T-cell (primary cell): ENCODE data around the gene LRFN2. TPM values are rescaled to one million over a fixed set of nuclear protein-coding genes. Genes with fewer than 3 reads are reported as not detected.

Experiments used
- ATAC-seq, 4 experiments: fragments of 200-7000 bp in 3 of 4; fragments of 150-1000 bp in 1 of 4; cut with Tn5 transposase; replicated peaks in 1 of 4; 1 replicate in 3 of 4; 2 replicates in 1 of 4; pipeline ENCODE4 v1.10.0; 2021; ENCODE audit warnings: moderate library complexity in 3 of 4, mild to moderate bottlenecking in 2 of 4, moderate number of reproducible peaks in 1 of 4
- CTCF ChIA-PET, 2 donors: fragments of 300-600 bp; sonication (Branson Sonifier 250); formaldehyde crosslinking; loops; one replicate each; lab custom pipeline; 2022; ENCODE audit warnings: antibody characterized with exemption in 2 of 2; lab: Charles Lee
- POLR2A ChIA-PET, 2 donors: fragments of 300-600 bp; sonication (Branson Sonifier 250); formaldehyde crosslinking; loops; one replicate each; lab custom pipeline; 2022; ENCODE audit warnings: antibody characterized with exemption in 2 of 2; lab: Charles Lee
- DNase-seq, 35 experiments: peaks; one replicate each; pipeline versions ENCODE4 v3.0.0 to v3.0.0-alpha.2; 2013 to 2023
- H3K27ac ChIP-seq: one replicate; pipeline ENCODE4 v1.5.1; 2013; ENCODE audit warnings: low read length
- H3K27me3 ChIP-seq, 2 experiments: replicated peaks in 1 of 2; 1 replicate in 1 of 2; 2 replicates in 1 of 2; pipeline versions ENCODE4 v1.6.1 to v1.7.0; 2013; ENCODE audit warnings: low read length in 1 of 2, mixed read lengths in 1 of 2; ENCODE audit not compliant: control insufficient read depth in 2 of 2, insufficient read depth in 2 of 2; ENCODE audit errors: extremely low read depth in 1 of 2
- H3K36me3 ChIP-seq, 2 donors: 1 replicate in 1 of 2; 2 replicates in 1 of 2; pipeline versions ENCODE4 v1.6.1 to v1.7.0; 2013; ENCODE audit warnings: low read length in 1 of 2; ENCODE audit not compliant: control insufficient read depth in 2 of 2, insufficient read depth in 1 of 2; ENCODE audit errors: extremely low read depth in 1 of 2
- H3K4me1 ChIP-seq, 2 experiments: 1 replicate in 1 of 2; 2 replicates in 1 of 2; pipeline versions ENCODE4 v1.6.1 to v1.7.0; 2013; ENCODE audit warnings: low read length in 2 of 2, mixed read lengths in 1 of 2; ENCODE audit not compliant: insufficient read depth in 2 of 2, control insufficient read depth in 1 of 2; ENCODE audit errors: extremely low read depth in 1 of 2
- H3K4me3 ChIP-seq, 2 donors: 1 replicate in 1 of 2; 2 replicates in 1 of 2; pipeline versions ENCODE4 v1.5.1 to v1.7.0; 2013; ENCODE audit warnings: mild to moderate bottlenecking in 2 of 2, low read length in 1 of 2, moderate library complexity in 1 of 2; ENCODE audit not compliant: control insufficient read depth in 1 of 2; ENCODE audit errors: extremely low read depth in 1 of 2
- H3K9me3 ChIP-seq: 2 replicates; pipeline ENCODE4 v1.7.0; 2013
- H3K27ac Mint-ChIP-seq, 2 donors: one replicate each; pipeline ENCODE4 v1.8.0; 2020 to 2021; ENCODE audit warnings: mild to moderate bottlenecking in 2 of 2, mixed read lengths in 2 of 2
- H3K27me3 Mint-ChIP-seq, 2 donors: one replicate each; pipeline ENCODE4 v1.8.0; 2021 to 2022; ENCODE audit warnings: mixed read lengths in 2 of 2
- H3K36me3 Mint-ChIP-seq: one replicate; pipeline ENCODE4 v1.8.0; 2021; ENCODE audit warnings: mixed read lengths
- H3K4me1 Mint-ChIP-seq, 3 donors: one replicate each; pipeline ENCODE4 v1.8.0; 2020 to 2022; ENCODE audit warnings: mixed read lengths in 3 of 3, mild to moderate bottlenecking in 1 of 3
- H3K4me3 Mint-ChIP-seq, 3 donors: one replicate each; pipeline ENCODE4 v1.8.0; 2020 to 2022; ENCODE audit warnings: mild to moderate bottlenecking in 3 of 3, mixed read lengths in 3 of 3, moderate library complexity in 3 of 3
- H3K9me3 Mint-ChIP-seq, 3 donors: one replicate each; pipeline ENCODE4 v1.8.0; 2020 to 2022; ENCODE audit warnings: mixed read lengths in 3 of 3
- WGBS: methylation state at CpG from one replicate; pipeline ENCODE4 v1.1.5; 2013; ENCODE audit warnings: missing lambda C conversion rate; ENCODE audit not compliant: insufficient coverage; 5-methylcytosine and 5-hydroxymethylcytosine counted together
- total RNA-seq, 35 experiments: library from RNA in 6 of 35; stranded (reverse) in 6 of 35; fragments of 120-200 nt in 1 of 35; gene quantifications; one replicate each; pipeline versions ENCODE4 v1.2.1 to v1.2.4 and lab custom pipeline; 2013 to 2026

The LRFN2 gene
- total RNA-seq, 5 donors from 2014 or later (not counting 1 experiment from before 2014, with no cell fraction given): 0.12 to 1.7 (median 0.92) TPM

GRCh38 chr6:40473026-40473425 lies 114.1 kb downstream of the LRFN2 start:
- no peak for ATAC-seq
- H3K27ac ChIP-seq: no peak overlapping the region
- Mint-ChIP-seq H3K27me3 (peaks cover 0 to 6% of the 10 kb centered on the region in 2 donors), H3K4me3 (no peak overlapping the region), H3K36me3 (no peaks in the 10 kb centered on the region), H3K9me3 (no peaks in the 10 kb centered on the region), H3K4me1 (peaks cover 11 to 13% (median 12%) of the 10 kb centered on the region in 3 donors), H3K27ac (no peak overlapping the region)
- H3K27me3 ChIP-seq: peaks cover 0 to 14% of the 10 kb centered on the region in 2 experiments
- ChIA-PET POLR2A (no interaction called here), CTCF (interaction anchor here in 1 of 2 donors (0.5 kb wide), 1 partner anchor 10 kb away, joined by 5 read pairs; no protein-coding TSS in a partner anchor)
- no peaks in the 10 kb centered on the region for H3K9me3 ChIP-seq
- WGBS: 68% methylated on average over 6 of the region's 6 CpGs
- DNase-seq: no peak
- peaks cover 2 to 10% of the 10 kb centered on the region in 2 experiments for H3K4me1 ChIP-seq
- no peaks in the 10 kb centered on the region for H3K36me3 ChIP-seq
- H3K4me3 ChIP-seq: no peak overlapping the region

- ChIA-PET POLR2A (no interaction called here), CTCF (no interaction called here)
- H3K4me1 Mint-ChIP-seq: peaks cover 5 to 9% (median 6%) of the 10 kb centered on the region in 3 donors
- no peaks in the 10 kb centered on the region for H3K36me3 Mint-ChIP-seq
- DNase-seq: no peak
- Histone ChIP-seq H3K4me1 (peaks cover 0 to 4% of the 10 kb centered on the region in 2 experiments), H3K27ac (no peak overlapping the region), H3K4me3 (no peak overlapping the region), H3K27me3 (peaks cover 0 to 14% of the 10 kb centered on the region in 2 experiments), H3K36me3 (no peaks in the 10 kb centered on the region), H3K9me3 (no peaks in the 10 kb centered on the region)
- peaks cover 0 to 6% of the 10 kb centered on the region in 2 donors for H3K27me3 Mint-ChIP-seq
- no peak overlapping the region for H3K4me3 Mint-ChIP-seq
- no peak for ATAC-seq
- H3K9me3 Mint-ChIP-seq: no peaks in the 10 kb centered on the region
- no peak overlapping the region for H3K27ac Mint-ChIP-seq
- WGBS: 36% methylated on average over 5 of the region's 5 CpGs
Measured at GRCh38 chr6:40472353-40472752, 114.8 kb downstream of the LRFN2 start.

GRCh38 chr6:40471243-40471642 lies 115.9 kb downstream of the LRFN2 start:
- no peak overlapping the region for H3K4me3 Mint-ChIP-seq
- H3K36me3 ChIP-seq: no peaks in the 10 kb centered on the region
- H3K4me1 ChIP-seq: no peaks in the 10 kb centered on the region
- H3K9me3 ChIP-seq: no peaks in the 10 kb centered on the region
- H3K9me3 Mint-ChIP-seq: no peaks in the 10 kb centered on the region
- no CpG with 5 or more reads among the region's 4 CpGs for WGBS
- DNase-seq (no peak), ATAC-seq (no peak)
- peaks cover 0 to 14% of the 10 kb centered on the region in 2 experiments for H3K27me3 ChIP-seq
- peak overlapping the region in 1 of 2 donors; percentile 11 for H3K27ac Mint-ChIP-seq
- no peak overlapping the region for H3K4me3 ChIP-seq
- no peak overlapping the region for H3K27ac ChIP-seq
- peaks cover 0 to 6% of the 10 kb centered on the region in 2 donors for H3K27me3 Mint-ChIP-seq
- ChIA-PET POLR2A (interaction anchor here in 1 of 2 donors (0.5 kb wide), 1 partner anchor 74 kb away, joined by 7 read pairs; no protein-coding TSS in a partner anchor), CTCF (no interaction called here)
- no peaks in the 10 kb centered on the region for H3K4me1 Mint-ChIP-seq
- no peaks in the 10 kb centered on the region for H3K36me3 Mint-ChIP-seq

- no peak overlapping the region for H3K27ac ChIP-seq
- no peak overlapping the region for H3K4me3 Mint-ChIP-seq
- H3K4me1 Mint-ChIP-seq: no peaks in the 10 kb centered on the region
- 82% methylated on average over 2 of the region's 3 CpGs for WGBS
- no peak for ATAC-seq
- no peak overlapping the region for H3K27ac Mint-ChIP-seq
- no peaks in the 10 kb centered on the region for H3K36me3 ChIP-seq
- POLR2A ChIA-PET: no interaction called here
- no peaks in the 10 kb centered on the region for H3K9me3 Mint-ChIP-seq
- peaks cover 0 to 6% of the 10 kb centered on the region in 2 donors for H3K27me3 Mint-ChIP-seq
- no peak for DNase-seq
- H3K36me3 Mint-ChIP-seq: no peaks in the 10 kb centered on the region
- H3K9me3 ChIP-seq: no peaks in the 10 kb centered on the region
- H3K27me3 ChIP-seq: peaks cover 0 to 14% of the 10 kb centered on the region in 2 experiments
- no peaks in the 10 kb centered on the region for H3K4me1 ChIP-seq
- H3K4me3 ChIP-seq: no peak overlapping the region
- CTCF ChIA-PET: no interaction called here
Measured at GRCh38 chr6:40469323-40469722, 117.8 kb downstream of the LRFN2 start.

- H3K27ac Mint-ChIP-seq: no peak overlapping the region
- Histone ChIP-seq H3K4me1 (no peaks in the 10 kb centered on the region), H3K27ac (no peak overlapping the region), H3K4me3 (no peak overlapping the region), H3K36me3 (no peaks in the 10 kb centered on the region), H3K9me3 (no peaks in the 10 kb centered on the region), H3K27me3 (peaks cover 0 to 8% of the 10 kb centered on the region in 2 experiments)
- no peak overlapping the region for H3K4me3 Mint-ChIP-seq
- ATAC-seq (no peak), DNase-seq (no peak)
- H3K4me1 Mint-ChIP-seq: no peaks in the 10 kb centered on the region
- ChIA-PET CTCF (no interaction called here), POLR2A (no interaction called here)
- no peaks in the 10 kb centered on the region for H3K36me3 Mint-ChIP-seq
- WGBS: 100% methylated on average over 1 of the region's 3 CpGs
- no peaks in the 10 kb centered on the region for H3K9me3 Mint-ChIP-seq
- no peaks in the 10 kb centered on the region for H3K27me3 Mint-ChIP-seq
Measured at GRCh38 chr6:40466986-40467539, 120.1 kb downstream of the LRFN2 start.

GRCh38 chr6:40461643-40462042 lies 125.5 kb downstream of the LRFN2 start:
- CTCF ChIA-PET: no interaction called here
- no peak for ATAC-seq
- no CpG with 5 or more reads among the region's 3 CpGs for WGBS

More at GRCh38 chr6:40461643-40462042, 125.5 kb downstream of the LRFN2 start:
- Histone ChIP-seq H3K4me1 (no peaks in the 10 kb centered on the region), H3K27ac (no peak overlapping the region), H3K27me3 (no peaks in the 10 kb centered on the region), H3K36me3 (no peaks in the 10 kb centered on the region), H3K9me3 (no peaks in the 10 kb centered on the region), H3K4me3 (no peak overlapping the region)
- POLR2A ChIA-PET: no interaction called here
- H3K4me3 Mint-ChIP-seq: no peak overlapping the region
- no peak overlapping the region for H3K27ac Mint-ChIP-seq
- DNase-seq: no peak
- H3K4me1 Mint-ChIP-seq: no peaks in the 10 kb centered on the region
- H3K36me3 Mint-ChIP-seq: no peaks in the 10 kb centered on the region
- H3K9me3 Mint-ChIP-seq: no peaks in the 10 kb centered on the region
- no peaks in the 10 kb centered on the region for H3K27me3 Mint-ChIP-seq
